Right forelimb (tissue), 1 donor: ENCODE measurements around the gene BPIFA2.
"Not testable (repeated sequence)": the region's sequence is repeated elsewhere in the genome, so short reads cannot be mapped to it uniquely, and the experiment has no call there.

Experiments
- DNase-seq: peaks from one replicate; pipeline ENCODE4 v3.0.0-alpha.2; 2018

The BPIFA2 gene

DNA sequence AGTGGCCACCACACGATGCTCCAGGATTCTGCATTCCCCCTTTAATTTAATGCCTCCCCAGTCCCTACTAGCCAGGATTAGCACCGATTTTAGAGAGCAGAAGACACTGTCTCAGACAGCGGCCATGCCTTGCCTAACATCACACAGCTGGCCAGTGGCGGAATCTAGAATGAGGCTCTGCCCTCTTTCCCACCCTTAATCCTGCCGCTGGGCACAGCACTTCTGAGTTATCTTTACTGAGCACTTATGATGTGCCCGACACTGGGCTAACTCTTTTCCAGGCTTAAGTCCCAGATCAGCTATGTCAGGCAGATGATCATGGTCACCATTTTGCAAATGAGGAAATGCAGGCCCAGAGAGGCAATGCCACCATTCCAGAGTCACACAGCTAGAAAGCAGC lies 5.6 kb upstream of the BPIFA2 start:
- no peak for DNase-seq

GRCh38 chr20:33162753-33163152 lies 5.2 kb upstream of the BPIFA2 start:
- DNase-seq = no peak

GRCh38 chr20:33163856-33164762 lies 3.9 kb upstream of the BPIFA2 start:
- no peak for DNase-seq

DNA sequence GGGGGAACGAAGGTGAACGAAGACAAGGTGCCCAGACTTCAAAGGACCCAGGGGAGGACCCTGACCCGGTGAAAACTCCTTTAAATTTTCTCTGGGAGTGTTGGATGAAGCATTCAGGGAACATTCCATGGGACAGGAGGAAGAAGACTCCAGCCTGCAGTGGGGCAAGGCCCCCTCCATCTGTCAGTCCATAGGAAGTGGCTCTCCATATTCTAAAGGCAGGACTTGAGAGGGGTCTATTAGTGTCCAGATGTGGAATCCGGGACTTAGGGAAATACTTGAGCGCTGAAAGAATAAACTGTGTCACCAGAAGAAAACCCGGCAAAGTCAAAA lies 3.2 kb upstream of the BPIFA2 start:
- DNase-seq = no peak

DNA sequence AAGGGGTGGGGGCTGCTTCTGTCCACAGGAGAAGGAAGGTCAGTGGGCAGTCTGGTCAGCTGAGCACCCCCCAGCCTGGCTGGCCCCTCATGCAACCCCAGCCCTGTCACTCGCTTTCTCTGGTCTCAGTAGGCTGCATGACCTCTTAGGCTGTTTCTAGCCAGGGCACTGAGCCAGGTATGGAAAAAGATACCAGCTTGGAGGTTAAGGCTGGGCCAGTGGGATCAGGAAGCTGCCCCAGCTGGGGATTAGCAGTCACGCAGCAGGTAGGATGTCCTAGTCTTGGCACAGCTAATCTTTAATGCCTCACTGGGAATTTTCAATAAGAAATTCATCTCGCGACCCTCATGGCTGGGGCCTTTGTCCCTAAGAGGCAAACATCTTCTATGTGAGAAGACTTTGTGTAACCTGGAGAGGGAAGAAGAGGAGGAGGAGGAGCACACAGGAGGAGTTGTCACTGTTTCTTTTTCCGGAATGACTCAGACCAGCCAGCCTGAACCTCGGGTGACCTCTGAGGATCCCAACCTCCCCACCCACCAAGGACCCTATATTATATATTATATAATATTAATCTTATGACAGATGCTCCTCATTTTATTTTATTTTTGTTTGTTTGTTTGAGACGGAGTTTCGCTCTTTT lies 2.4 kb upstream of the BPIFA2 start:
- no peak for DNase-seq

GRCh38 chr20:33166533-33167113 lies 1.3 kb upstream of the BPIFA2 start:
- DNase-seq = no peak

DNA sequence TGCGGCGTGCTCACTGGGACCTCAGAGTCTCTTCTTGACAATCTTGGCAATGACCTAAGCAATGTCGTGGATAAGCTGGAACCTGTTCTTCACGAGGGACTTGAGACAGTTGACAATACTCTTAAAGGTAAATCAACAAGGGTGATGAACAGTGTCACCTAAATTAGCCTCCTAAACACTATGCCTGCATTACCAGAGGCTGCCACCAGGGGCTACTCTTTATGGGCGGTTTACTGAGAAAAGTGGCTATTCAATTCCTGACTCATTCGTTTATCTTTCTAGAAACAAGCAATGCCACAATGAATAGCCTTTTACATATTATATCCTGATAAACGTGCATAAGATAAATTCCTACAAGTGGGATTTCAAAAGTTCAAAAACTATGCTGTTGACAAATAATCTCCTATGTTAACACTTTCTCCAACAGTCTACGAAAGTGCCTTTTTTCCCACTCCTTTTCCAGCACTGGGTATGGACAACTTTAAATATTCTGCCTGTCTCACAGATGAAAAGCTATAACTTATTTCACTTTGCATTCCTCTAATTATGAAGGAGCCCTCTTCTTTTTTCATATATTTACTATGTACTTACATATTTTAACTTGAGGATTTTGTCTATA lies 1.3 kb downstream of the BPIFA2 start:
- no peak for DNase-seq

- no peak for DNase-seq
These were observed 4.8 kb downstream of the BPIFA2 start for GRCh38 chr20:33172781-33173180.

DNA sequence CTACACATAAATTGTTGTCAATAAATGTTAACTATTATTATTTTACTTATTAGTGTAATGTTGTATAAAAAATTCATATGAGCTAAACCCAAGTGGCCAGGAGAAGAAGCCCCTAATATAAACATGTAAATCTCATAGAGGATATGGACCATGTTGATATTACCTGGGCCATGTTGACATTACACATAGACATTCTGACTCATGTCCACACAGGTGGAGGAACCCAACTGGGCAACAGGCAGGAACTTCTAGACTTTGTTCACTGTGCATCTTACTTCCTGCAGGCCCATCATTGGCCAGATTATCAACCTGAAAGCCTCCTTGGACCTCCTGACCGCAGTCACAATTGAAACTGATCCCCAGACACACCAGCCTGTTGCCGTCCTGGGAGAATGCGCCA lies 7.2 kb downstream of the BPIFA2 start:
- no peak for DNase-seq

DNA sequence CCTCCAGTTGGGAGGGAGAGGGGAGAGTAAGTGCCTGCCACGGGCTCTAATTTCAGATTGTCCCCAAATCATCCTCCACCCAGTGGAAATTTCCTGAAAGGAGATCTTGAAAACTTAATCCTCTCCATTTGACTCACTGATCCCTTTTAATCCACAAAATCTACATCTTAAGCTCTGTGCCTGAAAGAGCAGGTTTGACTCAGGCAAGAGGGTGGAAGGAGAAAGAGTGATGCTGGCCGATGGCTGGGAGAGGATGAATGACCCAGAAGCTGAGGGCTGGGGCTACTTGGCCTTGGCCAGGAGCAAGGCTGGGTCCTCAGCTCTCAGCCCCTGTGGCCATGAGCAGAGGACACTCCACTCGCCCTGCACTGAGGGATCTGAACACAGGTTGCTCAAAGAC lies 8.1 kb downstream of the BPIFA2 start:
- DNase-seq = no peak

DNA sequence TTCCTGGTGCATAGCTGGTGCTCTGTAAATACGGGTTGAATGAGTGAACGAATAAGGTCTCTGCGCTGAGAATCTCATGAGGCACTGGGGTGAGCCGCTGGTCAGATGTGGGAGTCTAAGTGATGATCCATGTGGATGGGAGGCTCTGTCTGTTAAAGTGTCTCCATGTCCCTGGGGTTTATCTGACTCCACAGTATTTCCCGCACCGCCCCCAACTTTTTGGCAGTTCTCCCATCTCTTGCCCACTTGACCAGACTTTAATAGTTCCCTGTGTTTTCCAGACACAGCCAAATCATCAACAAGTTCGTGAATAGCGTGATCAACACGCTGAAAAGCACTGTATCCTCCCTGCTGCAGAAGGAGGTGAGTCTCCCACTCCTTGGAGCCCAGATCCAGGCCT lies 9.9 kb downstream of the BPIFA2 start:
- DNase-seq = no peak

DNA sequence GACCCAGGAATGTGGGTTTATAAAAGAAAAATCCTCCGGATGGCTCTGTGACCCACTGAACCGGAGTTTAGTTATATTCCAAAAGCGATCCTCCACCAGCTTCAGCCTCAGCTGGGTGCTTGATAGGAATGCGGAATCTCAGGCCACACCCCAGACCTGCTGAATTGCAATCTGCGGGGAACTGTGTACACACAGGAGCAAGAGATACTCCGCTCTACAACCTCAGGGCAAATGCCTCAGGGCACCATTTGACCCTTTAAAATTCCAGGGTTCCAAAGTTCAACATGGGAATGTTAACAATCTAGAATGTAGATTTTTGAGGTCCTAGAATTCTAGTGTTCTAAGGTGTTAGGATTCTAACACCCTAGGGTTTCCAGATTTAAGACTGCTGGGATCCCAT lies 10.8 kb downstream of the BPIFA2 start:
- DNase-seq = no peak

DNA sequence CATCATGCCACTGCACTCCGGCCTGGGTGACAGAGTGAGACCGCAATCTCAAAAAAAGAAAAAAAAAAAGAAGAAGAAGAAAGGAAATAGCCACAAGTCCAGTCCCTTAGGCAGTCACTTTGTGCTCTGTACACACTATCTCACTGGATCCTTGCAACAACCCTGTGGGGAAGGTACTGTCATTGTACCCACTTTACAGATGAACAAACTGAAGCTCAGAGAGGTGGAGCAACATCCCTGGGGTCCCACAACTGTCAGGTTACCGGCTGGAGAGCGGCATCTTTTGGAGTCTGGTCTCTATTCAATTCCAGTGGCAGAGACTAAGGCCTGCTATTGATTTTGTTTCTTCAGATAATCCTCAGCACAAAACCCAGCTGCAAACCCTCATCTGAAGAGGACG lies 12.2 kb downstream of the BPIFA2 start:
- no peak for DNase-seq

- no peak for DNase-seq
These were observed 13.6 kb downstream of the BPIFA2 start for GRCh38 chr20:33181482-33182093.

DNA sequence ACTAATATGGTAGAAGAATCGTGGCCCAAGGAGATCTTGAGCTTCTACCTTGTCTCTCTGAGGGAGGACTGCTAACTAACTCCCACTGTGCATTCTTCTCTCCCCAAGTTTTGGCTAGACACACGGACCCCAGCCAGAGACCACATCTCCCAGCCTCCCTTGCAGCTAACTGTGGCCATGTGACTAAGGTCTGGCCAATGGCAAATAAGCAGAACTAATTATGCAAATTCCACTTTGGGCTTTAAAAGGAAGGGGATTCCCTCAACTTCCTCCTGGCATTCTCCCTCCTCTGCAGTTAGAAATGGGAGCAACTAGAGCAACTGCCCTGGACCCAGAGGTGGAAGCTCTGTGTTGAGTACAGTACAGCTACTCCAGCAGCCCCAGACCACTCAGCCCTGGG lies 15.4 kb downstream of the BPIFA2 start:
- DNase-seq = no peak

GRCh38 chr20:33185031-33185590 lies 17.2 kb downstream of the BPIFA2 start:
- not testable (repeated sequence) for DNase-seq

DNA sequence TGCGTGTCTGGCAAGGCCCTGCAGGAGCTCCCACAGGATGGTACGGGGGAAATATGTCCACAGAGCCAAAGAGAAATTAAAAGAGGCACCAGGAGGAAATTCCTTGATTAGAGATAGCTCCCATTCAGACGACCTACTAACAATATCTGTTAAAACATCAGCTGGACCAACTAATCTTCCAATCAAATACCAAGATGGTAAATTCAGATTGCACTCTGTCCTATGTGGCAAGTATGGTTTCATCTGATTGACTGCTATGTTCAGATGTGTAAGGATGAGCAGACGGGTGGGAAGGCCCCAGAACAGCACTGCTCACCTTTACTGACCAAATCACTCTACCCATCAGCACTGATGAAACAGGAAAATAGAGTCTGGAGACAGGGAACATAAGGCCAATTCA lies 19.5 kb downstream of the BPIFA2 start:
- DNase-seq = no peak

DNA sequence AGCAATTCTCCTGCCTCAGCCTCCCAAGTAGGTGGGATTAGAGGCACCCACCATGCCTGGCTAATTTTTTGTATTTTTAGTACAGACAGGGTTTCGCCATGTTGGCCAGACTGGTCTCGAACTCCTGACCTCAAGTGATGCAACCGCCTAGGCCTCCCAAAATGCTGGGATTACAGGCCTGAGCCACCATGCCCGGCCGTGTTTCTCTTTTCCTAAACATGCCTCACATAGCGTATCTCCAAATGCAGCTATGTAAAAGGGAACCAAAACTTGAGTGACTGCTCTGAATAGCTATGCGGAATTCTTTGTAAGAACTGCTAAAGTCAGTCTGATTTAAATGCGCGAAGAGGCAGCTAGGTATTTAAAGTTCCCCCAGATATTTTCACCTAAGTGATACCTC lies 20.5 kb downstream of the BPIFA2 start:
- DNase-seq = no peak

DNA sequence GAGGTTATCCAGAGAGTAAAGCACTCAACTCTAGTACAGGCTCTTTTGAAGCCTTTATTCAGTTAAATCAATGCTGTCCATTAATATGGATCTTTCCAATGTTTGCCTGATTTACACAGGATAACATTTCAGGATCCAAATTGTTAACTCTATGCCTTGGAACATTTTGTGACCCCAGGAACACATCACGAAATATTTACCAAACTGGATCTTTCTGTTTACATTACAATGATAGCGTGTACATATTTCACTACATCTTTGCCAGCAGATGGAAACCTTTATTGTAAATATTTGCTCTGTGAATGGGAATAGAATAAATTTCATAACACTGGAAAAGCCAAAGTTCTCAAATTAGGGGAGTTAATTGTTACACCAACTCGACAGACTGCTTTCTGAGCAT lies 23.5 kb downstream of the BPIFA2 start:
- DNase-seq = no peak

GRCh38 chr20:33191955-33192354 lies 24.0 kb downstream of the BPIFA2 start:
- no peak for DNase-seq

- no peak for DNase-seq
These were observed 25.0 kb downstream of the BPIFA2 start for GRCh38 chr20:33192912-33193501.

GRCh38 chr20:33199026-33199425 lies 31.1 kb downstream of the BPIFA2 start:
- DNase-seq = no peak

GRCh38 chr20:33202451-33202850 lies 34.5 kb downstream of the BPIFA2 start:
- DNase-seq = no peak
